Middle frontal gyrus (tissue), 1 donor: ENCODE data around the gene TTLL6.

Source experiments
- DNase-seq: peaks from one replicate; pipeline ENCODE4 v3.0.0-alpha.2; 2015; ENCODE audit warnings: low spot score; ENCODE audit errors: extremely low spot score

Gene TTLL6

GRCh38 chr17:48761114-48761513 is 55.9 kb downstream of the TTLL6 start:
- no peak for DNase-seq

DNA sequence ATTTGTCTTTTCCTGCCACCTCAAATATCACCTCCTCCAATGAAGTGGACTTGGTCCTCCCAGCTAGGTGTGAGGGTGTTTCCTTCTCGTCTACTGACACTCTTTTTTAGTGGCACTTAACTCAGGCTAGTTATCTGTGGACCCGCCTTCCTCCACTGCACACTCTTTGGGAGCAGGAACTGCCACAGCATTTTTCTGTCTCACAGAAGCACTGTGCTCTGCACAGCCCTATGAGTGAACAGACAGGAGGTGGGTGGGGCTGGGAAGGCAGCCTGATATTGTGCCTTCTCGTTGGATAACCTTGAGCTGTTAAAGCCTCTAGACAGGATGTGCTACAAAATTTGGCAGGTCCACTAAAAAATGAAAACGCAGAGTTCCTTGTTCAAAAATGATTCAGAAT is 56.6 kb downstream of the TTLL6 start:
- no peak for DNase-seq

DNA sequence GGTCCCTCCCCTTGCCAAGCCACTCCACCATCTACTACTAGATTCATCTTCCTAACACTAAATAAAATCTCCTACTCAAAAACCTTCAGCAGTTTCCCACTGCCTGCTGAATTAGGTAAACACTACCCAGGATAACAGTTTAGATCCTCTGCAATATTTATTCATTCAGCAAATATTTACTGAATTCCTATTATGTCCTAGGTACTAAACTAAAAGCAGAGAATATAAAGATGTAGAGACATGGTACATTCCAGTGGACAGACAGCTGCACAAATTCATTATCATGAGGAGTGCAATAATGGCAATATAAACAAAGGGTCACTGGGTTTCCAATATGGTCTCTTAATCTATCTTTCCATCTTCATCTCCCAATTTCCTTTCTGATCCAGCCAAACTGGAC is 57.7 kb downstream of the TTLL6 start:
- no peak for DNase-seq

DNA sequence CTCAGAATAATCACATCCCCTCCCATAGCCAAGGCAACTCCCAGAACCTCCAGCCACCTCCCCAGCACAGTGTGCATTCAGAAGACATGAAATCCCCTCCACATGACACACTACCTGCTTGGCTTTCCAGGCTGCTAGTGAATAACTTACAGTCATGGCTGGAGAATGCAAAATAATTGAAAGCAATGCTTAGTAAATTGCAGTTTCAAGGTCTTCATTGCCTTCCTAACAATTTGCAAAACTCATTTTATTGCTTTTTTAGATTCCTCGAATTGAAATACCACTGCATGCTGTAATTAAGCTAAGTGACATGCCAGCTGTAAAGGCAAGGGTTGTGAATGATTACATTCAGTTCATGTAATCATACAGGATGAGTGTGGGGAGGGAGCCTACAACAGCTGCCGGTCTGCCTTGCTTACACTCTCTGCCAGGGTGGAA is 59.5 kb downstream of the TTLL6 start:
- no peak for DNase-seq

GRCh38 chr17:48756830-48757251 is 60.2 kb downstream of the TTLL6 start:
- no peak for DNase-seq

DNA sequence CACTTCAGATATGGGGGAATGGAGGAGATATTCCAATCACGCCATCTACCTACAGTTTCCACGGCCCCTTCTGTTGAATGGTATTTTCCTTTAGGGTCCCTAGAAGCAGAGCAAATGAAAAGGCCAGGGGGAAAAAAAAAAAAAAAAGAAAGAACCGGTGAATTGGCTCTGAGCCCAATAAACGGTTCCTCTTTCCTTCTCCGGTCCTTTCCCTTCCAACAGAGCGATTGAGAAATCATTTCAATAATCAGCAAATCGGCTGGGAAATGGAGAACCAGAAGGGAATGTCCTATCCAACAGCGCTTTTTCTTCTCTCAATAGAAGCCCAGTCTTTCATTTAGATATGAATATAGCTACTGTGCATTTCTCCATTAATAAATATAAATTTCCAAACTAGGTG is 61.7 kb downstream of the TTLL6 start:
- no peak for DNase-seq

- DNase-seq = no peak
These were observed 62.3 kb downstream of the TTLL6 start for GRCh38 chr17:48754500-48755261.

GRCh38 chr17:48753794-48754499 is 63.1 kb downstream of the TTLL6 start:
- no peak for DNase-seq

- DNase-seq = no peak
These were observed 64.4 kb downstream of the TTLL6 start for GRCh38 chr17:48752399-48753288.

GRCh38 chr17:48751733-48752398 is 65.2 kb downstream of the TTLL6 start:
- DNase-seq = no peak

- no peak for DNase-seq
These were observed 65.9 kb downstream of the TTLL6 start for GRCh38 chr17:48751172-48751571.

- DNase-seq = no peak
These were observed 67.1 kb downstream of the TTLL6 start for GRCh38 chr17:48749621-48750553.

- DNase-seq = no peak
These were observed 68.1 kb downstream of the TTLL6 start for GRCh38 chr17:48748718-48749566.

GRCh38 chr17:48747445-48748363 is 69.3 kb downstream of the TTLL6 start:
- DNase-seq = no peak

GRCh38 chr17:48746916-48747444 is 70.0 kb downstream of the TTLL6 start:
- no peak for DNase-seq

GRCh38 chr17:48745381-48746275 is 71.4 kb downstream of the TTLL6 start:
- no peak for DNase-seq

DNA sequence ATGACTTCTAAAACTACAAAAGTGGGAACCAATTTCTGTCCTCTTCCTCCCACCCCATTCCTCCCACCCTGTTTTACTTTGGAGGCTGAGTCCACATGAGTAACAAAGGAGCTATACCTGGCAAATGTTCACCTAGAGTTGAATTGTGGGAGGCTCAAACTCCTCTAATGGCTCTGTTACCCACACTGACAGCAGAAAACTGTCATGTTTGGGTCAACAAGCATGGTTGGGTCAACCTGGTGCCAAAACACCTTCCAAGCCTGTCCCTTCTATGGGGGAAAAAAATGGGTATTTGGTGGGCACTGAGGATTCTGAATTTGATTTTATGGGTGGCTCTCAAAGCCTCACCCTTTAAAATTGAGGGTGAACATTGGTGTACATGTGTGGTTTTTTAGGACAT is 76.5 kb downstream of the TTLL6 start:
- DNase-seq = no peak
